Spleen (tissue), 11 donors: Measurements from ENCODE around the gene NMNAT1. TPM values are rescaled to one million over a fixed set of nuclear protein-coding genes. Genes with fewer than 3 reads are reported as not detected.
"Not testable (repeated sequence)": the region's sequence is repeated elsewhere in the genome, so short reads cannot be mapped to it uniquely, and the experiment has no call there.

Experiments used
- DNase-seq: peaks from one replicate; pipeline ENCODE4 v3.0.0-alpha.2; 2020
- H3K27ac ChIP-seq, 8 donors: fragments of 200-600 bp; sonication (generic) in 7 of 8; 1 replicate in 4 of 8; 2 replicates in 4 of 8; pipeline versions ENCODE4 v1.5.0 to v1.8.0; 2016 to 2021; ENCODE audit warnings: inconsistent platforms in 4 of 8, mild to moderate bottlenecking in 4 of 8, moderate library complexity in 1 of 8
- H3K27me3 ChIP-seq, 7 donors: fragments of 200-600 bp; sonication (generic) in 6 of 7; replicated peaks in 1 of 7; 1 replicate in 4 of 7; 2 replicates in 3 of 7; pipeline versions ENCODE4 v1.5.0 to v1.8.0; 2016 to 2021; ENCODE audit warnings: inconsistent platforms in 3 of 7, mild to moderate bottlenecking in 1 of 7
- H3K36me3 ChIP-seq, 6 donors: fragments of 200-600 bp; sonication (generic) in 5 of 6; 1 replicate in 4 of 6; 2 replicates in 2 of 6; pipeline versions ENCODE4 v1.5.0 to v1.8.0; 2016 to 2021; ENCODE audit warnings: inconsistent platforms in 2 of 6
- H3K4me1 ChIP-seq, 6 donors: fragments of 200-600 bp; sonication (generic) in 5 of 6; 1 replicate in 3 of 6; 2 replicates in 3 of 6; pipeline versions ENCODE4 v1.5.0 to v1.8.0; 2016 to 2021; ENCODE audit warnings: inconsistent platforms in 3 of 6
- H3K4me3 ChIP-seq, 8 donors: fragments of 200-600 bp; sonication (generic) in 7 of 8; 1 replicate in 4 of 8; 2 replicates in 4 of 8; pipeline versions ENCODE4 v1.5.0 to v1.8.0; 2016 to 2021; ENCODE audit warnings: inconsistent platforms in 4 of 8, mild to moderate bottlenecking in 4 of 8, moderate library complexity in 2 of 8
- H3K9me3 ChIP-seq, 8 donors: fragments of 200-600 bp; sonication (generic) in 7 of 8; 1 replicate in 4 of 8; 2 replicates in 4 of 8; pipeline versions ENCODE4 v1.5.0 to v1.8.0; 2016 to 2021; ENCODE audit warnings: inconsistent platforms in 4 of 8
- POLR2A ChIP-seq, 3 donors: fragments of 450-650 bp; IDR thresholded peaks; one replicate each; pipeline ENCODE4 v1.5.1; 2017; ENCODE audit warnings: antibody characterized with exemption in 3 of 3, mild to moderate bottlenecking in 1 of 3
- POLR2AphosphoS5 ChIP-seq, 3 donors: sonication (generic); formaldehyde crosslinking; IDR thresholded peaks; one replicate each; pipeline ENCODE4 v1.5.1; 2017; ENCODE audit warnings: antibody characterized with exemption in 3 of 3
- WGBS, 5 donors: extraction: QIAGEN DNeasy Blood & Tissue Kit in 3 of 5; methylation state at CpG; one replicate each; pipeline versions ENCODE4 v1.1.5 to v1.1.7; 2013 to 2018; 5-methylcytosine and 5-hydroxymethylcytosine counted together
- intact Hi-C: fragments of 100-400 bp; cut with DNase I; formaldehyde crosslinking; loops from one replicate; pipeline ENCODE4 v1.15.0; 2023; ENCODE audit warnings: low total_unique reads
- polyA plus RNA-seq, 3 donors: library from polyadenylated mRNA; stranded (reverse); fragments of 200-250 nt; gene quantifications; one replicate each; pipeline ENCODE4 v1.2.1, GENCODE V29; 2013
- total RNA-seq, 7 donors: library from RNA; depleted of rRNA in 3 of 7; stranded (reverse); fragments of >200 nt in 3 of 7; fragmentation: NEBNext Ultra II Directional in 4 of 7; extraction: Animal tissue kit (Norgen Biotek cat#: 25700) in 4 of 7; gene quantifications; one replicate each; pipeline versions ENCODE4 v1.1.0 to v1.2.1, GENCODE V29; 2016 to 2021
- TF ChIP-seq, protein P1 (sequence below), 11 experiments: fragments of 200-600 bp in 7 of 11; fragments of 450-650 bp in 4 of 11; sonication (generic) in 4 of 11; IDR thresholded peaks in 8 of 11; conservative IDR thresholded peaks in 3 of 11; 1 replicate in 7 of 11; 2 replicates in 4 of 11; pipeline versions ENCODE4 v1.4.0 to v1.8.0; 2016 to 2021; ENCODE audit warnings: antibody characterized with exemption in 11 of 11, inconsistent platforms in 4 of 11, mild to moderate bottlenecking in 1 of 11
- donor health status: healthy with polysubstance abuse.
- donor health status: DM: no; HTN: no; CAD: no; lungs with moderate emphysema.
- donor health status: DM: no; HTN: no; CAD: no.
- donor health status: Bipolar disorder and iron deficiency.
- donor health status: healthy.
- donor health status: DM: no; HTN: no; CAD: no.
- donor health status: DM: yes; HTN: yes; CAD: no.

NMNAT1 gene
- total and polyA plus RNA-seq, 10 donors = 2.8 to 13.0 (median 8.1) TPM

- Histone ChIP-seq H3K4me1 (peaks cover 15 to 38% (median 22%) of the 10 kb centered on the region in 6 donors), H3K9me3 (no peaks in the 10 kb centered on the region), H3K4me3 (no peak overlapping the region), H3K36me3 (no peaks in the 10 kb centered on the region), H3K27me3 (no peaks in the 10 kb centered on the region), H3K27ac (no peak overlapping the region)
- intact Hi-C loops = no loop called here
- DNase-seq = no peak
- WGBS, 5 donors = 82 to 88% (median 86%) methylated on average over 12 of the region's 12 CpGs
- TF ChIP-seq POLR2A (IDR thresholded peaks at IDR 0.05) (no peak), POLR2AphosphoS5 (IDR thresholded peaks at IDR 0.05) (no peak)
- TF ChIP-seq, protein P1, sequence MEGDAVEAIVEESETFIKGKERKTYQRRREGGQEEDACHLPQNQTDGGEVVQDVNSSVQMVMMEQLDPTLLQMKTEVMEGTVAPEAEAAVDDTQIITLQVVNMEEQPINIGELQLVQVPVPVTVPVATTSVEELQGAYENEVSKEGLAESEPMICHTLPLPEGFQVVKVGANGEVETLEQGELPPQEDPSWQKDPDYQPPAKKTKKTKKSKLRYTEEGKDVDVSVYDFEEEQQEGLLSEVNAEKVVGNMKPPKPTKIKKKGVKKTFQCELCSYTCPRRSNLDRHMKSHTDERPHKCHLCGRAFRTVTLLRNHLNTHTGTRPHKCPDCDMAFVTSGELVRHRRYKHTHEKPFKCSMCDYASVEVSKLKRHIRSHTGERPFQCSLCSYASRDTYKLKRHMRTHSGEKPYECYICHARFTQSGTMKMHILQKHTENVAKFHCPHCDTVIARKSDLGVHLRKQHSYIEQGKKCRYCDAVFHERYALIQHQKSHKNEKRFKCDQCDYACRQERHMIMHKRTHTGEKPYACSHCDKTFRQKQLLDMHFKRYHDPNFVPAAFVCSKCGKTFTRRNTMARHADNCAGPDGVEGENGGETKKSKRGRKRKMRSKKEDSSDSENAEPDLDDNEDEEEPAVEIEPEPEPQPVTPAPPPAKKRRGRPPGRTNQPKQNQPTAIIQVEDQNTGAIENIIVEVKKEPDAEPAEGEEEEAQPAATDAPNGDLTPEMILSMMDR (IDR thresholded peaks at IDR 0.05 in 8 of 11, conservative IDR thresholded peaks at IDR 0.05 in 3 of 11) = no peak
Observed at GRCh38 chr1:9912264-9912936, 30.9 kb upstream of the NMNAT1 start.

- intact Hi-C loops = no loop called here
- H3K4me3 ChIP-seq = no peak overlapping the region
- no peak for DNase-seq
- H3K27me3 ChIP-seq = no peaks in the 10 kb centered on the region
- no peaks in the 10 kb centered on the region for H3K9me3 ChIP-seq
- 80 to 96% (median 88%) methylated on average over 2 of the region's 2 CpGs for WGBS, 5 donors
- H3K27ac ChIP-seq = no peak overlapping the region
- peaks cover 6 to 16% (median 11%) of the 10 kb centered on the region in 6 donors for H3K4me1 ChIP-seq
- H3K36me3 ChIP-seq = no peaks in the 10 kb centered on the region
- TF ChIP-seq POLR2AphosphoS5 (IDR thresholded peaks at IDR 0.05) (no peak), POLR2A (IDR thresholded peaks at IDR 0.05) (no peak)
- TF ChIP-seq, protein P1 (IDR thresholded peaks at IDR 0.05 in 8 of 11, conservative IDR thresholded peaks at IDR 0.05 in 3 of 11) = no peak
Observed at GRCh38 chr1:9914610-9914937, 28.7 kb upstream of the NMNAT1 start.

GRCh38 chr1:9916452-9916851 is 26.8 kb upstream of the NMNAT1 start:
- Histone ChIP-seq H3K9me3 (no peaks in the 10 kb centered on the region), H3K27me3 (no peaks in the 10 kb centered on the region), H3K27ac (no peak overlapping the region), H3K4me1 (peaks cover 1 to 8% (median 4%) of the 10 kb centered on the region in 6 donors), H3K36me3 (no peaks in the 10 kb centered on the region), H3K4me3 (no peak overlapping the region)
- intact Hi-C loops = no loop called here
- TF ChIP-seq POLR2AphosphoS5 (IDR thresholded peaks at IDR 0.05) (no peak), POLR2A (IDR thresholded peaks at IDR 0.05) (no peak)
- TF ChIP-seq, protein P1 (IDR thresholded peaks at IDR 0.05 in 8 of 11, conservative IDR thresholded peaks at IDR 0.05 in 3 of 11) = no peak
- no peak for DNase-seq
- 91 to 96% (median 95%) methylated on average over 2 of the region's 2 CpGs for WGBS, 5 donors

- H3K9me3 ChIP-seq, intact Hi-C loops: not testable (repeated sequence)
- 86 to 96% (median 88%) methylated on average over 3 of the region's 3 CpGs for WGBS, 5 donors
Observed at GRCh38 chr1:9917495-9917894, 25.8 kb upstream of the NMNAT1 start.

More at GRCh38 chr1:9917495-9917894, 25.8 kb upstream of the NMNAT1 start:
- not testable (repeated sequence) for H3K27me3 ChIP-seq, DNase-seq, H3K27ac ChIP-seq, H3K36me3 ChIP-seq, H3K4me3 ChIP-seq, H3K4me1 ChIP-seq
